GM08714 (cell line): ENCODE data around the gene ABHD8.

Source experiments
- H3K4me3 ChIP-seq: fragments of 200-500 bp; sonication (Bioruptor generic); 2 replicates; pipeline ENCODE4 v1.5.1; 2014; ENCODE audit warnings: mild to moderate bottlenecking, low read length, inconsistent platforms
- ZNF274 ChIP-seq: IDR thresholded peaks from 2 replicates; pipeline ENCODE4 v1.6.1; 2012; ENCODE audit warnings: mild to moderate bottlenecking, low read depth, low read length

Gene ABHD8

DNA sequence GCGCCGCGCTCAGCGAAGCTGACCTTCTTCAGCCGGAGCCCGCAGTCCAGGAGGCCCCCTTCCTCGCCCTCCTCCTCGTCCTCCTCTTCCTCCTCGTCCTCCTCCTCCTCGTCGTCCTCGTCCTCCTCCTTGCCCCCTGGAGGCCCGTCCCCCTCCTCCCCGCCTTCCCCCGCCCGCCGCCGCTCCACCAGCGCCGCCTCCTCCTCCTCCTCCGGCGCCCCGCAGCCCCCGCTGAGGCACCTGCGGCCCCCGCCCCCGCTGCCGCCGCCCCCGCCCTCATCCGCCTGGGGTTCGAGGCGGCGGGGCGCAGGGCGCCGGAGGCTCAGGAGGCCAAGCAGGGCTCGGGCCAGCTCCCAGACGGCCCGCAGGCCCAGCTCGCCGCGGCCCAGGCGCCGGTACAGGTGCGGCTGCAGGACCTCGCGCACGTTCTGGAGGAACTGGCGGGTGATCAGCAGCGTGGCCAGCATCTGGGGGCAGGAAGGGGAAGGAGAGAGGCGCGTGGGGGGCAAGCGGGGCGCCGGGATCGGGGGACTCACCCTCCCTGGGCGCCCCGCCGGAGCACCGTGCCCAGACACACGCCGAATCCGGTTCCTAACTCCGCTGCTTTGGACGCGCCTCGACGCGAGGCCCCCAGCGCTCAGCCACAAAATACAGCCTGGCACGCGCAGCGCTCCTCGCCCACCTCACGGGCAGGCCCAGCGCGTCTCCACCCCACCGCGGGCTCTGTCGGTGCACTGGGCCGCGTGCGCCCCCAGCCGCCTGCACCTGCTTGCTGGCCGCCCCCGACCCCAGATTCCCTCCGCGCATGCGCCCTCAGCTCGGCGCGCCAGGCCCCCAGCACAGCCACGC, 25.5 kb upstream of the ABHD8 start:
- no peak overlapping the region; the same call in 1 of the 2 replicates for H3K4me3 ChIP-seq
- no peak for TF ChIP-seq ZNF274

DNA sequence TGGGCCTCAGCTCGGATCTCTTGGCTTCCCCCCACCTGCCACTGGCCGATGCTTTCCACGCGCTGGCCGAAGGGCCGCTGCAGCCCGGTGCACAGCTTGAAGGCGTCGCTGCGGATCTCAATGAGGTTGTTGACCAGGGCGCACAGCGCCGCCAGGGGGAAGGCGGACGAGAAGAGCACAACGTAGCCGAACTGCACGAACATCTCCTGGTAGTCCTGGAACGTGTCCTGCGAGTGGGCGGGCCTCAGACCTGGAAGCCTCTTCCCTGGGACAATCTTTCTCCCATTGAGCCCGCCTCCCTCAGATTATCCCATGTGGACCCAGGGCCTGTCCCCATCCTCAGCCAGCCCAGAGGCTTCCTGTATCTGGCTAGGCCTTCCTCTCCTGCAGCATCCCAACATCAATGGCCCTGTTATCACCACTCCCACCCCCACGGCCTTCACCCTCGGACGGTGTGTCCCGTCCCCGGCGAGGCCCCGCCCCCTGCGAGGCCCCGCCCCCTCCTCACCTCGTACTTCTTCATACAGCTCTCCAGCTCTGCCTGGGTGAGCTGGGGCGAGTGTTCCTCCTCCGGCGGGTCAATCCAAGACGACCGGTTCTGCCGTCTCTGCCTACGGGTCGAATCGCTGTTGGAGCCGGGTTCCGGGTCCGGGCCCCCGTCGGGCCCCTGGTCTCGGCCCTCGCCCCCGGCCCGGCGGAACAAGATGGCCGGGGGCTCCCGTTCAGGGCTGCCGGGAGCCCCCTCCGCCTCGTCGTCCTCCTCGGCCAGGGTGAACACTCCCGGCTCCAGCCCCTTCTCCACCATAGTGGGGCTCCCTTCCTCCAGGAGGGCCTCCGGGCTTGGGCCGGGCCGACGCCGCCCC, 24.7 kb upstream of the ABHD8 start:
- H3K4me3 ChIP-seq = peak overlapping the region; percentile 18; the same call in 1 of the 2 replicates
- TF ChIP-seq ZNF274 = no peak

DNA sequence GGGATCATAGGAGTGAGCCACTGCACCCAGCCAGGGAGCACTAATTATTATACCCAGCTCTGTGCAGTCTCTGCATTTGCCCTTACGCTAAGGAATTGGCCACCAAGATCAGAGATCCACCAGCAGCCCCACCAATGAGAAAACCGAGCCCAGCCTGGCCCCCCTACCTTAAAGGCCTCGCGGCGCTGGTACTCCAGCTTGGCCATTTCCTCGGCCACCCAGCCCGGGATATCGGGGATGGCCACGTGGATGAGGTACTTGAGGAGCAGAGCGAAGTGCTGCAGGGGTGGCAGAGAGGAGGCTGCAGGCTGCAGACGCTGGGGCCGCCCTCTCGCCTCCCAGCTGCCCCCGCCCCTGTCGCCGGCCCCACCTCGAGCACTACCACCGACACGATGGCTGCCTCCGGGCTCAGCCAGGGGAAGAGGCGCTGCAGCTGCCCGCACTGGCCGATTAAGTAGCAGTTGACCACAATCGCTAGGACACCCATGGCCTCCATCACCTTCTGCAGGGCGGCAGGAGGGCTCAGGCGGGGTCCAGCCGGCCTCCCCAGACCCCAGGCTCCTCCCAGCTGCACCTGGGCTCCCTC, 23.9 kb upstream of the ABHD8 start:
- no peak overlapping the region for H3K4me3 ChIP-seq
- no peak for TF ChIP-seq ZNF274

DNA sequence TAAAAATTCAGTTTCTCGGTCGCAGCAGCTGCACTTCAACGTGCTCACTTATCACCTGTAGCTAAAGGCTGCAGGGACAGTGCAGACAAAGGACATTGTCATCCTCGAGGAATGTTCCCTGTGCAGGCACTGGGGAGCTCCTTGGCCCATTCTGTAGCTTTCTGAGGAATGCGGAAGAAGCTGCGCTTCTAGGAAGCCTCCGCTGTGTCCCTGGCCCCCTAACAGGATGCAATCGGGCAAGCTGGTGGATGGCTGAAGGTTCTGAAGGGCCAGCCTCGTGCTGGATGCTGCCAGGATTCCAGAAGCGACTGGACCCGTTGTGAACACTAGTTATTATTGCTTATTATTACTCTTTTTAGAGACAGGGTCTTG, 23.4 kb upstream of the ABHD8 start:
- no peak overlapping the region for H3K4me3 ChIP-seq
- TF ChIP-seq ZNF274 = no peak

DNA sequence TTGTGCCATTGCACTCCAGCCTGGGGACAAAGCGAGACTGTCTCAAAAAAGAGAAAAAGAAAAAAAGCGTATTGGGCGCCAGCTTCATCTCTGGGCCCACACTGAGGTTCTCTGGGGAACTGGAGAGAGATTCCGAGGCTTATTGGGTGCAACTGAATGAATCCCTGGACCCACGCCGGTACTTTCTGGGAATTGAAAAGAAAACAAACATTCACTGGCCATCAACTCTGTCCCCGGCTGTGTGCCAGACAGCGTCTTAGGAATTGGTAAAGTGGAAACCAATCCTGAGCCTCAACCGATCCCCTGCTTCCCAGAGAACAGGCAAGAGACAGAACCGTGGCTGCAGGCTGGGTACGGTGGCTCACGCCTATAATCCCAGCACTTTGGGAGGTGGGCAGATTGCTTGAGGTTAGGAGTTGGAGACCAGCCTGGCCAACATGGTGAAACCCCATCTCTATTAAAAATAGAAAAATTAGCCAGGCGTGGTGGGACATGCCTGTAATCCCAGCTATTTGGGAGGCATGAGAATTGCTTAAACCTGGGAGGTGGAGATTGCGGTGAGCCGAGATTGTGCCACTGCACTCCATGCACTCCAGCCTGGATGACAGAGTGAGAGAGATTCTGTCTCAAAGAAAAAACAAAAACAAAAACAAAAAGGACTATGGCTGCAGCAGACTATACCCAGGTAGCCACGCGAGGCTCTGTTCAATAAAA, 22.8 kb upstream of the ABHD8 start:
- H3K4me3 ChIP-seq = no peak overlapping the region
- no peak for TF ChIP-seq ZNF274

DNA sequence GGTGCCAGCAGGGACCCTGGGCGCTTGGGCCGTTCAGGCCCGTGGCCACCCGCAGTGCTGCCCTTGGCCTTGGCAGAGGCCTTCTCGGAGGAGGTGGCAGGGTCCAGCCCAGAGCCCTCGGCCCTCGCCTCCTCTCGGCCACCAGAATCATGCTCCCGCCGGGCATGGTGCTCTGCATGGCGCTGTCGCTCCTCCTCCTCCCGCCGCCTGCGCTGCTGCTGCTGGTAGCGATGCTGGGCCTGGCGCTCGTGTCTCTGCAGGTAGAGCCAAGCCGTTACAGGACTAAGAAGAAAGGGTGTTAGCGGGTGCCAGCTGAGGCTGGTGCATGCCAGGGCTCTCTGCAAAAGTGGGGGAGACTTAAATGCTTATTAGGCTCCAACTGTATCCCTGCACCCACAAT, 21.9 kb upstream of the ABHD8 start:
- TF ChIP-seq ZNF274 = no peak
- H3K4me3 ChIP-seq = no peak overlapping the region

DNA sequence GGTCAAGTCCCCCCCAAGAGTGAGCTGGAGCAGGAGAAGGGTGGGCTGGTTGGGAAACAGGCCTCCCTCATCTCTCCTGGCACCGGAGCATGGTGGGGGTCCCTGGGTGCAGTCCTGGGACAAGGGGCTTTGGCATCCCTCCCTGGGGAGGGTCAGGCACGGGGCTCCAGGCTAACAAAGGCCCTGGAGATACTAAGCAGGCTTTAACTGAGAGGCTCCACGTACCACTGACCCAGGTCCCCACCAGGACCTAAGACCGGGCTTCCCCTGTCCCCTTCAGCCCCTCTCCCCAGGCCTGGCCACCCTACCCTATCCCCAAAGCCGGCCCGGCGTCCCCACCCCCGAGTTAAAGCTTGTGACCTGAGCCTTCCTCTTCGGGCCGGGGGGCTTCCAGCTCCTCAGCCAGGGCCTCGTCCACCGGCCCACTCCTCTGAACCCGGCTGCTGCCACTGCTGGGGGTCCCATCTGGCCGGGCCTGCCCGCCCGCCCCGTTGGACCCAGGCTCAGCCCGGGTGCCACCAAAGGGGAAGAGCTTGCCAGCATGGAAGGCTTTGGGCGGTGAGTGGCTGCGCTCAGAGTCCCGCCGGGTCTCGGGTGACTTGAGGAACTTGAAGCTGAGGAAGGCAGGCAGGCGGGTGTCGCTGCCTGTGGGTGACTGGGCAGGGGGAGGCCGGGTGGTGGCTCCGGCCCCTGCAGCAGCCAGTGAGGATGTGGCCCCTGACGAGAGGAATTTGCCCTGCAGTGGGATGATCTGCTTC, 21.3 kb upstream of the ABHD8 start:
- TF ChIP-seq ZNF274 = no peak
- no peak overlapping the region for H3K4me3 ChIP-seq

DNA sequence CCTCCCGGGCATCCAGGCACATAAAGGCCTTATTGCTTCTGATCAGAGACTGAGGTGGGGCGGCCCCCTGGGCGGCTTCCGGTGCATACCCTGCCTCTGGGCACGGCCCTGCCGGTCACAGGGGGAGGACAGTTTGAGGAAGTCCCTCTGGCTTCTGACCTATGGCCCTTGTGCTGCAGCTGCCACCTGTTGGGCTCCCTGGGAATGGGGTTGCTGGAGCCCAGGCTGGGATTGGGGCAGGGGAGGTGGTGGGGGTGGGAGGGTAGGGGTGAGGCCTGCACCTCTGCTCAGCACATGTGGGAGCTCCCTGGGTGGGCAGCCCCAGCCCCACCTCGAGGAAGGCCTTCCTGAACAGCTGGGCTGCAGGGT, 20.7 kb upstream of the ABHD8 start:
- no peak for TF ChIP-seq ZNF274
- no peak overlapping the region for H3K4me3 ChIP-seq

DNA sequence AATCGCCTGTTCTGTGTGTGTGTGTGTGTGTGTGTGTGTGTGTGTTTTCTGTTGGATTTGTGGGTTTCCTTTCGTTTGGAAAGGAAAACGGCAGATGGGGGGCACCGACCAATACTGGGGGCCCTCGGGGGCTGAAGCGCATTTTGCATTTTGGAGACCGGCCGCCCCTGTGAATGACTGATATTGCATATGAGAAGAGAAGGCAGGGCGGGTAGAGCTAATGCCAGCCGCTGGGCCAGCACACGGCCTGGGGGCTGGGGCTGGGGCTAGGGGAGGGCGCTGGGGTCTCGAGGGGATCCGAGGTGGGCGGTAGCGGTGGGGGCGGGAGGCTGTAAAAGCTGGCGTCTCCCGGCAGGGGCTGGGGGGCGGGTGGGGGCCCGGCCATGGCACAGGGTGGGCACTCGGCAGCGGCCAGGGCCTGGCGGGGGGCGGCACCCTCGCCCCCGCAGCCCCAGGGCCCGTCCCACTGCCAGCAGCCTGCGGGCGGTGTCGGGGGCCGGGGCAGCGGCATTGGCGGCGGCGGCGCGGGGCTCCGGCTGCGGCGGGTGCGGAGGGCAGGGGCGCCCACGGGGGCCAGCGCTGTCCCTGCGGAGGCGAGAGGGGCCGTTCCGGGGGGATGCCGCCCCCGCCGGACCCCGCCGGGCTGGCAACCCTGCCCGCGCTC, 20.2 kb upstream of the ABHD8 start:
- no peak overlapping the region for H3K4me3 ChIP-seq
- TF ChIP-seq ZNF274 = no peak

DNA sequence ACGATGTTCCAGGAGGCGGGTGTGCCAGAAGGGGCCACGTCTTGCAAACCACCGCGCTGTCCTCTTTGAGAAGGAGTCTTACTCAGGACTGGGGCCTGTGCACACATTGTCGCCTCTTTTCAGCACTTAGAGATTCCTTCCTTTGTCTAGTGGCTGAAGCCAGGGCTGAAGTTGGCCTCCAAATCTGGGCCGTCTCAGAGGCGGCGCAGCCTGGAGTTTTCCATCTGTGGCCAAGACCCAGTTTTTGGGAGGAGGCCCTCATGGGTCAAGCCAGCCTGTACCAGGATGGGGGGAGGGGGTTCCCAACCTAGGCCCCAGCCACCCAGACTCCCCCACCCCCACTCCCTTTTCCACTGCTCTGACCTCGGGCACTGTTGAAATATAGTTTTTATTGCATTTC, 19.6 kb upstream of the ABHD8 start:
- no peak for TF ChIP-seq ZNF274
- H3K4me3 ChIP-seq = no peak overlapping the region

DNA sequence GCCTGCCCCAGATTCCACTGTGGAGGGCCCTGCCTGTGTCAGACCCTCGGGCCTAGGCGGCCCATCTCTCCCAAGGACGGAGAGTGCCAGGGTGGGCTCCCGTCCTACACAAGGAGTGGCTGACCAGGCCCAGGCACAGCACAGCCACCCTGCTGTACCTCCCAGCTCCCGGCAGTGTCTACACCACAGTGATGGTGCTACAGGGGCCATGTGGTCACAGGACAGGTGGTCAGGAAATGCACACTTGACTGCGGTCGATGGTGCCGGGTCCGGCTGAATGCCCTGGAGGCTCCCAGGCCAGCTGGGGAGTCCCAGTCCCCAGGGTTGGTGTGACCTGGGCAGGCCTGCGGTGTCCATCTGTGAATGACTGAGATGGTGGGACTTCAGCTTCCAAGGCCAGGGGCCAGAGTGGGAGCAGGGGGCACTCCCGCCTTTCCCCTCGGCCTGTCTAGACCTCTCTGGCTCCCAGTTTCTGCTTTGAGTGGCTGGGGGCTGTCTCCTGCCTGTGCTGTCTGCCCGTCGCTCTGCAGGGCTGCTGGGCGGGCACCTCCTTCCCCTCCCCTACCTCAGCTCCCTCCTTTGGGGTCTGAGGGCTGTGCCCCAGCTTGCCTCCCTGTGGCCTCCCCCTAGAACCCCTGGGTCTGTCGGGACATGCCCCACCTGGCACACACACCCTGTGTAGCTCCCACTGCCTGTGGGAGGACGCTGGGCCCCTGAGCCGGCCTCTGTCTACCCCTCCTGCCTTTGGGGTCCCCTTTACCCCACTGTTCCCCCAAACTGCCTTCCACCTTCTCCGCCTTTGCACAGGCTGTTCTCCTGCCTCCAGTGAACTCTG, 18.6 kb upstream of the ABHD8 start:
- TF ChIP-seq ZNF274 = no peak

DNA sequence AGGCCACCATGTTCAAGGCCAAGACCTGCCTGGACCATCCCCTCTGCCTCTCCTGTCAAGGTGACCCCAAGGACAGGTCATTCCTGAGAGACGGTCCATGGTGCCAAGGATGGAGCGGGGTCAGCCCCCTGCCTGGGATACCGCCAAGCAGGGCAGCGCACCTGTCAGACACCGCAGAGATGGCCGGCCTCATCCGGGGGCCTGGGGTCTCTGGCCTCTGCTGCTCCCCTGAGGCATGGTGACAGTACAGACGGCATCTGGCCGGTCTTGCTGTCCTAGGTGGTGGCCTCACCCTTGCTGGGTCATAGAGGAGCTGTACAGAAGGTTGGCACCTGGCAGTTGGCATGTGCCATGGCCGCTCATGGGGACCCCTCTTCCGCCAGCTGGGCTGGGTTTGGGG, 17.2 kb upstream of the ABHD8 start:
- no peak for TF ChIP-seq ZNF274
- H3K4me3 ChIP-seq = no peak overlapping the region

More for the DNA sequence above, 18.6 kb upstream of the ABHD8 start:
- H3K4me3 ChIP-seq = no peak overlapping the region
